GM19023 (cell line): Measurements from ENCODE around the gene TMEM154.
"Not testable (repeated sequence)": the region's sequence is repeated elsewhere in the genome, so short reads cannot be mapped to it uniquely, and the experiment has no call there.

ENCODE experiments used
- ATAC-seq: cut with Tn5 transposase; IDR thresholded peaks from one replicate; pipeline ENCODE4 v1.9.1; 2021; ENCODE audit warnings: mild to moderate bottlenecking, moderate library complexity; ENCODE audit not compliant: unreplicated experiment

The TMEM154 gene

GRCh38 chr4:152672206-152673092 is 7.3 kb downstream of the TMEM154 start:
- ATAC-seq: no peak

- no peak for ATAC-seq
These were observed 11.3 kb downstream of the TMEM154 start for GRCh38 chr4:152668338-152668964.

- no peak for ATAC-seq
These were observed 12.0 kb downstream of the TMEM154 start for GRCh38 chr4:152667781-152668180.

GRCh38 chr4:152666946-152667345 is 12.9 kb downstream of the TMEM154 start:
- no peak for ATAC-seq

GRCh38 chr4:152665691-152666395 is 14.0 kb downstream of the TMEM154 start:
- no peak for ATAC-seq

- not testable (repeated sequence) for ATAC-seq
These were observed 15.8 kb downstream of the TMEM154 start for GRCh38 chr4:152664067-152664378.

GRCh38 chr4:152663203-152664066 is 16.4 kb downstream of the TMEM154 start:
- ATAC-seq: peak; percentile 40

- no peak for ATAC-seq
These were observed 18.1 kb downstream of the TMEM154 start for GRCh38 chr4:152661649-152662048.

GRCh38 chr4:152660526-152660925 is 19.3 kb downstream of the TMEM154 start:
- ATAC-seq: no peak

GRCh38 chr4:152659806-152660205 is 20.0 kb downstream of the TMEM154 start:
- no peak for ATAC-seq

- ATAC-seq: no peak
These were observed 22.1 kb downstream of the TMEM154 start for GRCh38 chr4:152657657-152658056.

- no peak for ATAC-seq
These were observed 24.3 kb downstream of the TMEM154 start for GRCh38 chr4:152655272-152656129.

- no peak for ATAC-seq
These were observed 27.7 kb downstream of the TMEM154 start for GRCh38 chr4:152652102-152652501.

- ATAC-seq: no peak
These were observed 28.2 kb downstream of the TMEM154 start for GRCh38 chr4:152651473-152652060.

- ATAC-seq: no peak
These were observed 33.6 kb downstream of the TMEM154 start for GRCh38 chr4:152646221-152646620.

- no peak for ATAC-seq
These were observed 35.7 kb downstream of the TMEM154 start for GRCh38 chr4:152644130-152644529.

- peak; percentile 94 for ATAC-seq
These were observed 36.4 kb downstream of the TMEM154 start for GRCh38 chr4:152643153-152644035.

- ATAC-seq: no peak
These were observed 39.5 kb downstream of the TMEM154 start for GRCh38 chr4:152640058-152640921.
